Endothelial cell of umbilical vein (primary cell): ENCODE results near the gene UGT1A5. TPM values are rescaled to one million over a fixed set of nuclear protein-coding genes. Genes with fewer than 3 reads are reported as not detected.

Experiments used
- BruUV-seq: library from RNA; stranded (reverse); fragments of 400-500 nt; replicated peaks from 2 replicates; lab custom pipeline; 2021; lab: Mats Ljungman, UMichigan
- CTCF ChIA-PET: fragments of 300-600, 350-600 bp; sonication (Branson Sonifier 250); formaldehyde crosslinking; loops from one replicate; lab custom pipeline; 2021; ENCODE audit warnings: antibody characterized with exemption, inconsistent platforms; lab: Charles Lee
- POLR2A ChIA-PET: fragments of 300-600, 350-600 bp; sonication (Branson Sonifier 250); formaldehyde crosslinking; loops from one replicate; lab custom pipeline; 2021; ENCODE audit warnings: antibody characterized with exemption, inconsistent platforms; lab: Charles Lee
- DNase-seq: peaks from one replicate; pipeline ENCODE4 v3.0.0-alpha.2; 2011; ENCODE audit warnings: low read depth, low spot score
- FAIRE-seq: peaks from 2 replicates; lab custom pipeline; 2011; peaks lifted over from hg19 to GRCh38; lab: Jason Lieb, UNC
- H2AFZ ChIP-seq: 2 replicates; pipeline ENCODE4 v1.6.0; 2012; ENCODE audit warnings: low read depth, low read length, control low read depth, inconsistent platforms
- H3K27ac ChIP-seq: 2 replicates; pipeline ENCODE4 v1.5.1; 2011; ENCODE audit warnings: low read depth, mild to moderate bottlenecking, control low read depth, low read length, moderate library complexity; ENCODE audit not compliant: insufficient read depth
- H3K27me3 ChIP-seq, 2 experiments: 2 replicates each; pipeline versions ENCODE4 v1.6.0 to v1.6.1; 2011; ENCODE audit warnings: low read length in 2 of 2, mixed read lengths in 1 of 2; ENCODE audit not compliant: control insufficient read depth in 2 of 2, insufficient read depth in 2 of 2
- H3K36me3 ChIP-seq, 2 experiments: 2 replicates in 1 of 2; 3 replicates in 1 of 2; pipeline ENCODE4 v1.5.1; 2011; ENCODE audit warnings: low read length in 2 of 2, mild to moderate bottlenecking in 1 of 2, moderate library complexity in 1 of 2; ENCODE audit not compliant: control insufficient read depth in 2 of 2, insufficient read depth in 2 of 2; ENCODE audit errors: extremely low read depth in 1 of 2
- H3K4me1 ChIP-seq: 3 replicates; pipeline ENCODE4 v1.5.1; 2011; ENCODE audit warnings: mild to moderate bottlenecking, low read length; ENCODE audit not compliant: control insufficient read depth, insufficient read depth; ENCODE audit errors: extremely low read depth
- H3K4me2 ChIP-seq: 2 replicates; pipeline ENCODE4 v1.6.1; 2011; ENCODE audit warnings: low read length, control low read depth, mixed read lengths; ENCODE audit not compliant: insufficient read depth
- H3K4me3 ChIP-seq, 3 experiments: fragments of 200-600 bp in 1 of 3; sonication (generic), shearing (Covaris generic) in 1 of 3; replicated peaks in 1 of 3; 2 replicates each; pipeline ENCODE4 v1.5.1; 2011 to 2016; ENCODE audit warnings: control low read depth in 3 of 3, low read length in 3 of 3, mild to moderate bottlenecking in 2 of 3, inconsistent platforms in 1 of 3, low read depth in 1 of 3, moderate library complexity in 1 of 3; ENCODE audit not compliant: insufficient read depth in 1 of 3
- H3K79me2 ChIP-seq: 2 replicates; pipeline ENCODE4 v1.6.0; 2012; ENCODE audit warnings: low read length, inconsistent platforms; ENCODE audit not compliant: control insufficient read depth, insufficient read depth
- H3K9ac ChIP-seq: replicated peaks from 2 replicates; pipeline ENCODE3; 2011; ENCODE audit warnings: low read length, control low read depth; ENCODE audit not compliant: insufficient read depth; ENCODE audit errors: extremely low read depth
- H3K9me1 ChIP-seq: replicated peaks from 3 replicates; pipeline ENCODE4 v1.6.0; 2011; ENCODE audit warnings: mild to moderate bottlenecking, low read length; ENCODE audit not compliant: control insufficient read depth, insufficient read depth; ENCODE audit errors: extremely low read depth
- H3K9me3 ChIP-seq: replicated peaks from 2 replicates; pipeline ENCODE4 v1.5.1; 2012; ENCODE audit warnings: low read length, inconsistent platforms; ENCODE audit not compliant: control insufficient read depth, insufficient read depth
- H4K20me1 ChIP-seq: replicated peaks from 2 replicates; pipeline ENCODE3; 2011; ENCODE audit warnings: mild to moderate bottlenecking, low read length; ENCODE audit not compliant: control insufficient read depth, insufficient read depth; ENCODE audit errors: extremely low read depth
- EZH2 ChIP-seq: IDR thresholded peaks from 2 replicates; pipeline ENCODE4 v1.6.1; 2012; ENCODE audit warnings: borderline replicate concordance, low read depth, mild to moderate bottlenecking, moderate library complexity, low read length, inconsistent platforms; ENCODE audit not compliant: severe bottlenecking
- FOS ChIP-seq: IDR thresholded peaks from 2 replicates; pipeline ENCODE4 v1.6.1; 2011; ENCODE audit warnings: mild to moderate bottlenecking, low read length, moderate library complexity, borderline replicate concordance; ENCODE audit not compliant: insufficient read depth
- GATA2 ChIP-seq: IDR thresholded peaks from 2 replicates; pipeline ENCODE4 v1.7.0; 2011; ENCODE audit warnings: low read depth, mild to moderate bottlenecking, moderate library complexity, mixed read lengths, low read length; ENCODE audit not compliant: insufficient read length, insufficient read depth
- JUN ChIP-seq: IDR thresholded peaks from 2 replicates; pipeline ENCODE4 v1.6.1; 2011; ENCODE audit warnings: borderline replicate concordance, low read depth; ENCODE audit not compliant: insufficient read length, insufficient read depth
- MYC ChIP-seq: IDR thresholded peaks from one replicate; pipeline ENCODE4 v1.6.1; 2011; ENCODE audit warnings: mild to moderate bottlenecking, low read depth, low read length
- POLR2A ChIP-seq: IDR thresholded peaks from 2 replicates; pipeline ENCODE4 v1.6.1; 2012; ENCODE audit warnings: low read depth, mild to moderate bottlenecking, control low read depth, low read length
- POLR2AphosphoS5 ChIP-seq: IDR thresholded peaks from 2 replicates; pipeline ENCODE4 v1.6.1; 2012; ENCODE audit warnings: low read depth, mild to moderate bottlenecking, control low read depth, low read length, moderate library complexity; ENCODE audit not compliant: insufficient read depth
- dilution Hi-C: fragments of 300-500 bp; cut with MboI; formaldehyde crosslinking; loops from one replicate; pipeline ENCODE4 v1.15.0; 2019; ENCODE audit warnings: low sequenced_read_pairs; ENCODE audit not compliant: extremely low pct_ligation_motif_present
- intact Hi-C: fragments of 100-400 bp; cut with micrococcal nuclease; formaldehyde crosslinking; loops from one replicate; pipeline ENCODE4 v1.10.0; 2022
- polyA plus RNA-seq, 4 experiments: library from polyadenylated mRNA; depleted of rRNA in 3 of 4; stranded (reverse) in 3 of 4; unstranded in 1 of 4; fragments of >200 nt; gene quantifications; 2 replicates each; pipeline versions ENCODE4 v1.2.1 to v1.2.3, GENCODE V29; 2011 to 2012; ENCODE audit warnings: missing spikeins in 1 of 4
- total RNA-seq: library from RNA; stranded (reverse); gene quantifications from 2 replicates; pipeline ENCODE4 v1.2.3, GENCODE V29; 2021
- TF ChIP-seq, protein P1 (sequence below): IDR thresholded peaks from 2 replicates; pipeline ENCODE4 v1.6.1; 2011; ENCODE audit not compliant: insufficient read depth, insufficient read length
- TF ChIP-seq, protein P2 (sequence below), 2 donors: IDR thresholded peaks; 1 replicate in 1 of 2; 2 replicates in 1 of 2; pipeline ENCODE4 v1.5.1; 2011; ENCODE audit warnings: low read length in 2 of 2, mild to moderate bottlenecking in 2 of 2, moderate library complexity in 2 of 2, control low read depth in 1 of 2, inconsistent platforms in 1 of 2, low read depth in 1 of 2; ENCODE audit not compliant: insufficient read depth in 1 of 2; ENCODE audit errors: extremely low read depth in 1 of 2

UGT1A5 gene
- total and polyA plus RNA-seq, 2 donors (not counting 3 experiments of a cell fraction or from before 2014, with no cell fraction given), result not detected

DNA sequence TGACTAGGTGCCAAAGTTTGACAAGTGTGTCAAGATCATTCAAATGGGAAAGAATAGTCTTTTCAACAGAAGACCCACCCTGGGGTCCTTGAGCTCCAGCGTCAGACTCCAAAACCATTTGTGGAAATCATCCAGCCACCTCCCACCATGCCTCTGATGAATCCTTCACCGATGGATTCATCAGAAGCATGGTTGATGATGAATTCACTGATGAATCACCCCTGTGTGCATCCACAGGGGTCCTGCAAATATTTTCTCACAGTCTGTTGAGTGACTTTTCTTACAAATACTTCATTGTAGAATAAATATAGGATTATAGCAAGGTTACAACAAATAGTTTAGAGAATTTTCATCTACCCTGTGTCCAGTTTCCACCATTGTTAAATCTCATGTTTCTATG lies 36.7 kb upstream of the UGT1A5 start:
- H3K27ac ChIP-seq, result no peak overlapping the region
- no peaks in the 10 kb centered on the region for H3K79me2 ChIP-seq
- ChIA-PET CTCF (no interaction called here), POLR2A (no interaction called here)
- intact Hi-C loops (no loop called here), dilution Hi-C loops (no loop called here)
- no peak overlapping the region for H3K4me2 ChIP-seq
- TF ChIP-seq POLR2AphosphoS5 (no peak), JUN (no peak), GATA2 (no peak), MYC (no peak), FOS (no peak), POLR2A (no peak), EZH2 (no peak)
- TF ChIP-seq, protein P1, sequence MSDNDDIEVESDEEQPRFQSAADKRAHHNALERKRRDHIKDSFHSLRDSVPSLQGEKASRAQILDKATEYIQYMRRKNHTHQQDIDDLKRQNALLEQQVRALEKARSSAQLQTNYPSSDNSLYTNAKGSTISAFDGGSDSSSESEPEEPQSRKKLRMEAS, result no peak
- BruUV-seq, result no TSS peak
- H3K27me3 ChIP-seq, result no peaks in the 10 kb centered on the region
- no peaks in the 10 kb centered on the region for H4K20me1 ChIP-seq
- no peaks in the 10 kb centered on the region for H3K9me3 ChIP-seq
- DNase-seq (no peak), FAIRE-seq (no peak)
- H3K4me3 ChIP-seq, result no peak overlapping the region
- no peak overlapping the region for H3K9ac ChIP-seq
- no peaks in the 10 kb centered on the region for H3K9me1 ChIP-seq
- H2AFZ ChIP-seq, result no peak overlapping the region
- no peaks in the 10 kb centered on the region for H3K36me3 ChIP-seq
- H3K4me1 ChIP-seq, result no peaks in the 10 kb centered on the region

DNA sequence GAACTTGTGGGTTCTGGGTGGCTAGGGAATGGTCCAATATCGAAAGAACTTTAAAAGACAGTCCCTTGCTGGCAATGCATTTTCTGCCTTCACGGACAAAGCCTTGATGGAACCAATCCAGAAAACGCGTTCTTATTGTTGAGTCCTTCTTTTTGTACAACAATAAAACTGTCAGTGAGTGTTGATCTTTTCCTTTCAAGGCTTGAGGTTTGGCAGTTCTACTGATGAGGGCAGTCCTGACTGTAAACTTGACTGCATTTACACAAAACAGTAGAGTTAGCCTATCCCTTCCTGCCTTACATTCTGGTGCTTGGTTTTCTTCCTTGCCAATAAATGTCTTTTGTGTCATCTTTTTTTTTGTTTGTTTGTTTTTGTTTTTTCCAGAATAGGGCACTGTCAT lies 33.5 kb upstream of the UGT1A5 start:
- TF ChIP-seq, protein P2, sequence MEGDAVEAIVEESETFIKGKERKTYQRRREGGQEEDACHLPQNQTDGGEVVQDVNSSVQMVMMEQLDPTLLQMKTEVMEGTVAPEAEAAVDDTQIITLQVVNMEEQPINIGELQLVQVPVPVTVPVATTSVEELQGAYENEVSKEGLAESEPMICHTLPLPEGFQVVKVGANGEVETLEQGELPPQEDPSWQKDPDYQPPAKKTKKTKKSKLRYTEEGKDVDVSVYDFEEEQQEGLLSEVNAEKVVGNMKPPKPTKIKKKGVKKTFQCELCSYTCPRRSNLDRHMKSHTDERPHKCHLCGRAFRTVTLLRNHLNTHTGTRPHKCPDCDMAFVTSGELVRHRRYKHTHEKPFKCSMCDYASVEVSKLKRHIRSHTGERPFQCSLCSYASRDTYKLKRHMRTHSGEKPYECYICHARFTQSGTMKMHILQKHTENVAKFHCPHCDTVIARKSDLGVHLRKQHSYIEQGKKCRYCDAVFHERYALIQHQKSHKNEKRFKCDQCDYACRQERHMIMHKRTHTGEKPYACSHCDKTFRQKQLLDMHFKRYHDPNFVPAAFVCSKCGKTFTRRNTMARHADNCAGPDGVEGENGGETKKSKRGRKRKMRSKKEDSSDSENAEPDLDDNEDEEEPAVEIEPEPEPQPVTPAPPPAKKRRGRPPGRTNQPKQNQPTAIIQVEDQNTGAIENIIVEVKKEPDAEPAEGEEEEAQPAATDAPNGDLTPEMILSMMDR (IDR thresholded peaks at IDR 0.05; ENCODE audit: extremely low read depth in 1 of 2, insufficient read depth in 1 of 2, low read depth in 1 of 2, low read length in 2 of 2), result no peak
- no peak for TF ChIP-seq POLR2A
- TF ChIP-seq, protein P1, result no peak
- no peak for TF ChIP-seq FOS
- no peak for TF ChIP-seq EZH2
- TF ChIP-seq MYC, result no peak
- no peak for TF ChIP-seq POLR2AphosphoS5
- TF ChIP-seq JUN, result no peak
- no peak for TF ChIP-seq GATA2
- no peaks in the 10 kb centered on the region for H3K4me1 ChIP-seq
- DNase-seq (peak; percentile 72), FAIRE-seq (peak; percentile 24)
- no peaks in the 10 kb centered on the region for H4K20me1 ChIP-seq
- H3K9ac ChIP-seq, result no peak overlapping the region
- ChIA-PET POLR2A (no interaction called here), CTCF (no interaction called here)
- no peaks in the 10 kb centered on the region for H3K79me2 ChIP-seq
- no peaks in the 10 kb centered on the region for H3K27me3 ChIP-seq
- no peak overlapping the region for H3K4me3 ChIP-seq
- intact Hi-C loops (no loop called here), dilution Hi-C loops (no loop called here)
- H3K9me1 ChIP-seq, result no peaks in the 10 kb centered on the region
- no TSS peak for BruUV-seq
- no peaks in the 10 kb centered on the region for H3K36me3 ChIP-seq
- H3K9me3 ChIP-seq, result no peaks in the 10 kb centered on the region
- no peak overlapping the region for H3K4me2 ChIP-seq
- H3K27ac ChIP-seq, result no peak overlapping the region
- no peak overlapping the region for H2AFZ ChIP-seq
